Measurements from ENCODE around the gene PHC2. TPM values are rescaled to one million over a fixed set of nuclear protein-coding genes. Genes with fewer than 3 reads are reported as not detected.

Gene PHC2
- total and polyA plus RNA-seq, 4 donors: 79.9 to 311 (median 121) TPM

DNA sequence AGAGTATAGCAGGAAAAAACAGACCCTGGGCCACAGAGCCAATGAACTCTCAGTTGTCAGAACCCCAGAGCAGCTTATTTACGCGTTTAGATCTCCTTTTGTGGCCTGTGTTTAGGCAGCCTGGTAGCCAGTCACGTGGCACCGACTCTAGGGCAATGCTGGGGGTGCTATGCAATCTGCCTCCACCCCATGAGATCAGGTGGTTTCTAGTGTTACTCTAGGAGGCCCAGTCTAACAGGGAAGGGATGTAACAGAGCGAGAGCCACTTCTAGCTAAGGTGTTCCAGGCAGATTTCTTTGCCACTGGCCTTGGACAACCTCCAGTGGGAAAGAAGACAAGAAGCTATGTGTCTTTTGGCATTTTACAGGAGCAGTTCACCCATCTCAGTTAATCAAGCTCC lies 98.0 kb downstream of the PHC2 start:
- no peaks in the 10 kb centered on the region for H3K9me3 ChIP-seq (ENCODE audit: control insufficient read depth in 4 of 4, insufficient read depth in 3 of 4, low read length in 3 of 4)
- 64 to 81% methylated on average over 5 of the region's 5 CpGs for WGBS, 2 donors
- H3K36me3 ChIP-seq (ENCODE audit: control insufficient read depth in 4 of 4, insufficient read depth in 4 of 4, low read length in 4 of 4): peaks cover 31 to 53% (median 47%) of the 10 kb centered on the region in 4 donors
- ATAC-seq (ENCODE audit: insufficient read depth, low FRiP score) (no peak), DNase-seq (no peak)
- TF ChIP-seq CTCF (IDR thresholded peaks at IDR 0.05; ENCODE audit: control extremely low read depth, extremely low read depth): no peak
- H3K9ac ChIP-seq (ENCODE audit: insufficient read depth in 1 of 2, low read length in 2 of 2): no peak overlapping the region
- H3K27ac ChIP-seq (ENCODE audit: low read depth in 1 of 2, low read length in 1 of 2): peak overlapping the region; percentile 67 to 75
- H3K4me3 ChIP-seq: no peak overlapping the region
- H3K27me3 ChIP-seq (ENCODE audit: control insufficient read depth in 3 of 3, insufficient read depth in 3 of 3, low read length in 2 of 3): no peaks in the 10 kb centered on the region
- H3K4me1 ChIP-seq (ENCODE audit: control insufficient read depth in 5 of 5, insufficient read depth in 5 of 5, low read length in 5 of 5): peaks cover 5 to 35% (median 10%) of the 10 kb centered on the region in 5 donors

GRCh38 chr1:33332357-33332789 lies 98.5 kb downstream of the PHC2 start:
- ATAC-seq (ENCODE audit: insufficient read depth, low FRiP score) (no peak), DNase-seq (no peak)
- H3K9ac ChIP-seq (ENCODE audit: insufficient read depth in 1 of 2, low read length in 2 of 2): no peak overlapping the region
- no peaks in the 10 kb centered on the region for H3K9me3 ChIP-seq (ENCODE audit: control insufficient read depth in 4 of 4, insufficient read depth in 3 of 4, low read length in 3 of 4)
- H3K4me3 ChIP-seq: no peak overlapping the region
- peaks cover 32 to 57% (median 49%) of the 10 kb centered on the region in 4 donors for H3K36me3 ChIP-seq (ENCODE audit: control insufficient read depth in 4 of 4, insufficient read depth in 4 of 4, low read length in 4 of 4)
- WGBS, 2 donors: 83 to 89% methylated on average over 10 of the region's 10 CpGs
- TF ChIP-seq CTCF (IDR thresholded peaks at IDR 0.05; ENCODE audit: control extremely low read depth, extremely low read depth): no peak
- no peaks in the 10 kb centered on the region for H3K27me3 ChIP-seq (ENCODE audit: control insufficient read depth in 3 of 3, insufficient read depth in 3 of 3, low read length in 2 of 3)
- peak overlapping the region; percentile 67 to 75 for H3K27ac ChIP-seq (ENCODE audit: low read depth in 1 of 2, low read length in 1 of 2)
- peaks cover 3 to 34% (median 6%) of the 10 kb centered on the region in 5 donors for H3K4me1 ChIP-seq (ENCODE audit: control insufficient read depth in 5 of 5, insufficient read depth in 5 of 5, low read length in 5 of 5)

- H3K9me3 ChIP-seq (ENCODE audit: control insufficient read depth in 4 of 4, insufficient read depth in 3 of 4, low read length in 3 of 4): no peaks in the 10 kb centered on the region
- peaks cover 37 to 60% (median 54%) of the 10 kb centered on the region in 4 donors for H3K36me3 ChIP-seq (ENCODE audit: control insufficient read depth in 4 of 4, insufficient read depth in 4 of 4, low read length in 4 of 4)
- H3K9ac ChIP-seq (ENCODE audit: insufficient read depth in 1 of 2, low read length in 2 of 2): no peak overlapping the region
- no peak for TF ChIP-seq CTCF (IDR thresholded peaks at IDR 0.05; ENCODE audit: control extremely low read depth, extremely low read depth)
- H3K4me1 ChIP-seq (ENCODE audit: control insufficient read depth in 5 of 5, insufficient read depth in 5 of 5, low read length in 5 of 5): peaks cover 3 to 37% (median 6%) of the 10 kb centered on the region in 5 donors
- ATAC-seq (ENCODE audit: insufficient read depth, low FRiP score) (no peak), DNase-seq (peak in 1 of 3 donors; percentile 19)
- 59 to 65% methylated on average over 10 of the region's 10 CpGs for WGBS, 2 donors
- no peak overlapping the region for H3K4me3 ChIP-seq
- H3K27ac ChIP-seq (ENCODE audit: low read depth in 1 of 2, low read length in 1 of 2): peak overlapping the region in 1 of 2 donors; percentile 75
- no peaks in the 10 kb centered on the region for H3K27me3 ChIP-seq (ENCODE audit: control insufficient read depth in 3 of 3, insufficient read depth in 3 of 3, low read length in 2 of 3)
These were observed 99.2 kb downstream of the PHC2 start for GRCh38 chr1:33331444-33332356.

Measured in lung (tissue), 12 donors.